ENCODE results near the gene RNLS. TPM values are rescaled to one million over a fixed set of nuclear protein-coding genes. Genes with fewer than 3 reads are reported as not detected.

The RNLS gene
- total RNA-seq, 1 donor, result 2.4 TPM

DNA sequence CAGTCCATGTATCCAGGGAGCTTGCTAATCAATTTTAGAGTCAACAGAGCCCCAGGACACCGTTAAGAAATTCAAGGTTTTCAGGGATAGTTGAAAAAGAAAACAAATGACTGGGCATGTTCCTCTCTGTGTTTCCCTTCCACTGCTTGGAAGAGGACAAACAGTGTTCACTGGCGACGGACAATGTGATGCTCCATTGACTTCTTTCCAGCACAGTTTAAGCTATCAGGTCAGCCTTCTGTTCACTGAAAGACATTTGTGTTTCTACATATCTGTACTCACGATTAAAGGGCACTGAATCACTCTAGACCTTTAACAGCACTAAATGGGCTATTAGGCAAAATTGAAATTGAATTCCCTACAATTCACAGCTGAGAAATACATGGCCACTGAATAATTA, 123.6 kb downstream of the RNLS start:
- Histone ChIP-seq H3K27me3 (ENCODE audit: insufficient read depth, low read length) (no peaks in the 10 kb centered on the region), H3K4me1 (ENCODE audit: insufficient read depth, low read length) (peaks cover 5% of the 10 kb centered on the region), H3K9me3 (ENCODE audit: low read depth, low read length) (no peaks in the 10 kb centered on the region), H3K4me3 (ENCODE audit: low read length) (no peak overlapping the region)

DNA sequence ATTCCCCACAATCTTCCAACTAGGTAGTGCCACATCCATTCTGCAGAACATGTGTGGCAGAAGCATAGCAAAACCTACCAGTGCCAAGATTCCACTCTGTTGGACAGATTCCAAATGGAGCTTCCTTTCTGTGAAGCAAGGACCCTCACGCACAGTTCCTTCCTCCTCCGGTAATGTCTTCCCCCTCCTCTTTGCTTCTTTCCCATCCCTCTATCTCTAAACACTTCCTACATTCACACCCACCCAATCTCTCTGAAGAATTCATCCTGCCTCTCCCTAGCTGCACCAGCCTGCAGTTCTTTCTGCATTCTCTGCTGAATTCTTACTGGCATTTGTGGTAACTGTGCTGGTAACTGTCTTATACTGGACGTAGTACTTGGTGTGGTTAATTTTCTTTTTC, 124.9 kb downstream of the RNLS start:
- Histone ChIP-seq H3K27me3 (ENCODE audit: insufficient read depth, low read length) (no peaks in the 10 kb centered on the region), H3K4me1 (ENCODE audit: insufficient read depth, low read length) (peaks cover 5% of the 10 kb centered on the region)

DNA sequence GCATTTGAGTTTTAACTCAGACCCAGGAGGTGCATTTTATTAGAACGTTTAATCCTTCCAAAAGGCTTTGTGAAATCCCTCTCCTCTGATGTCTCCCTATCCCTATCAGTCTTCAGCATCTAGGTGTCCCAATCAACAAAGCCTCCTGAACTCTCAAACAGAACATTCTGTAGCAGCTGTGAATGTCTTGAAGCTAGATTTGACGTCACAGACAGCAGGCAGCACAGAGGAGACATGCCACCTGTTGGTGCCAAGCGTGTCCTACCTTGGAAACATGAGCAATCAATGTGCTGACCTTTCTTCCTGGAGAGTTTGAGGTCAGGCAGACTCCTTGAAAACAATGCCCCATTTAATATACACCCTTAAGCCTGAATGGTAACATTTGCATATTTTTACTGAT, 125.5 kb downstream of the RNLS start:
- H3K4me3 ChIP-seq (ENCODE audit: low read length), result no peak overlapping the region
- no peaks in the 10 kb centered on the region for H3K9me3 ChIP-seq (ENCODE audit: low read depth, low read length)
- H3K4me1 ChIP-seq (ENCODE audit: insufficient read depth, low read length), result peaks cover 5% of the 10 kb centered on the region

More for the DNA sequence above, 124.9 kb downstream of the RNLS start:
- Histone ChIP-seq H3K9me3 (ENCODE audit: low read depth, low read length) (no peaks in the 10 kb centered on the region), H3K4me3 (ENCODE audit: low read length) (no peak overlapping the region)

GRCh38 chr10:88456730-88457129, 126.4 kb downstream of the RNLS start:
- peaks cover 5% of the 10 kb centered on the region for H3K4me1 ChIP-seq (ENCODE audit: insufficient read depth, low read length)
- no peak overlapping the region for H3K4me3 ChIP-seq (ENCODE audit: low read length)
- no peaks in the 10 kb centered on the region for H3K27me3 ChIP-seq (ENCODE audit: insufficient read depth, low read length)
- H3K9me3 ChIP-seq (ENCODE audit: low read depth, low read length), result no peaks in the 10 kb centered on the region

More for the DNA sequence above, 125.5 kb downstream of the RNLS start:
- H3K27me3 ChIP-seq (ENCODE audit: insufficient read depth, low read length), result no peaks in the 10 kb centered on the region

DNA sequence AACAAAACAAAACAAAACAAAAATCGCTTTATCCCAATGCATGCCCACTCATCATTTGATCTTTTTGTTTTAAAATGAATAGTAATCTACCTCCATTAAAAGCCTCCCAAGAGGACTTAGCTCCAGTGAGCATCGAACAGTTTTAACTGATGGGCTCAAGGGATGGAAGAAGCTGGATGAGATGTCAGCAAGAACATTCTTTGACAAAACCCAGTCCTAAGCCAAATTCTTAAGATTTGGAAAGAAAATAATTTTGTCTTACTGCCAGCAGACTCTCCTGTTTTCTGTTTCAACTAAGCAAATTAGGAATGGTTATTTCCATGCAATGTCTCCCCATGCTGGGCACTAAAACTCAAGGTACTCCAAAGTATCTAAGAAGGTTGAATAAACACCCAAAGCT, 127.3 kb downstream of the RNLS start:
- Histone ChIP-seq H3K4me1 (ENCODE audit: insufficient read depth, low read length) (peaks cover 5% of the 10 kb centered on the region), H3K27me3 (ENCODE audit: insufficient read depth, low read length) (no peaks in the 10 kb centered on the region), H3K4me3 (ENCODE audit: low read length) (no peak overlapping the region), H3K9me3 (ENCODE audit: low read depth, low read length) (no peaks in the 10 kb centered on the region)

GRCh38 chr10:88450201-88450600, 132.9 kb downstream of the RNLS start:
- H3K4me3 ChIP-seq (ENCODE audit: low read length), result no peak overlapping the region
- H3K4me1 ChIP-seq (ENCODE audit: insufficient read depth, low read length), result no peaks in the 10 kb centered on the region
- no peaks in the 10 kb centered on the region for H3K27me3 ChIP-seq (ENCODE audit: insufficient read depth, low read length)
- no peaks in the 10 kb centered on the region for H3K9me3 ChIP-seq (ENCODE audit: low read depth, low read length)

GRCh38 chr10:88442716-88443115, 140.4 kb downstream of the RNLS start:
- no peaks in the 10 kb centered on the region for H3K27me3 ChIP-seq (ENCODE audit: insufficient read depth, low read length)
- H3K9me3 ChIP-seq (ENCODE audit: low read depth, low read length), result no peaks in the 10 kb centered on the region
- no peak overlapping the region for H3K4me3 ChIP-seq (ENCODE audit: low read length)
- H3K4me1 ChIP-seq (ENCODE audit: insufficient read depth, low read length), result peaks cover 4% of the 10 kb centered on the region

DNA sequence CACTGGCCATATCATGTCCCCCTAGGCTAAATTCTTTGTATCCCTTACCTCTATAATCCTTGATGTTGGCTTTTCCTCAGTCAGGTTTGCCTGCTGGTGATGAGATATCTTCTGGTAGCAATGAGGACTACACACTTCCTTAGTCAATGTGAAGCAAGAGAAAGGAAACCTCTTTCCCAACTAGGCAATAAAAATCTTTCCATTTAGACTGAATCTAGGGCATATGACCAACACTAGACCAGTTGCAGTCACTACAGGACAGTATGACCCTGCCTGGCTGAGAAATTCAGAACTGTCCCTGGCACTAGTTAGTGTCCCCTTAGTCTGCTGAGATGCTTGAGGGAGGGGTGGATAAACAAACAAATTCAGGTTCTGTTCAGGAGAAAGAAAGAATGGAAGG, 142.6 kb downstream of the RNLS start:
- no peaks in the 10 kb centered on the region for H3K9me3 ChIP-seq (ENCODE audit: low read depth, low read length)
- H3K27me3 ChIP-seq (ENCODE audit: insufficient read depth, low read length), result no peaks in the 10 kb centered on the region
- no peak overlapping the region for H3K4me3 ChIP-seq (ENCODE audit: low read length)
- H3K4me1 ChIP-seq (ENCODE audit: insufficient read depth, low read length), result peaks cover 4% of the 10 kb centered on the region

- Histone ChIP-seq H3K9me3 (ENCODE audit: low read depth, low read length) (no peaks in the 10 kb centered on the region), H3K27me3 (ENCODE audit: insufficient read depth, low read length) (no peaks in the 10 kb centered on the region)
Observed at GRCh38 chr10:88439932-88440331, 143.2 kb downstream of the RNLS start.

GRCh38 chr10:88437411-88437810, 145.7 kb downstream of the RNLS start:
- Histone ChIP-seq H3K4me3 (ENCODE audit: low read length) (no peak overlapping the region), H3K27me3 (ENCODE audit: insufficient read depth, low read length) (no peaks in the 10 kb centered on the region), H3K9me3 (ENCODE audit: low read depth, low read length) (no peaks in the 10 kb centered on the region), H3K4me1 (ENCODE audit: insufficient read depth, low read length) (peaks cover under 1% of the 10 kb centered on the region)

More at GRCh38 chr10:88439932-88440331, 143.2 kb downstream of the RNLS start:
- Histone ChIP-seq H3K4me3 (ENCODE audit: low read length) (no peak overlapping the region), H3K4me1 (ENCODE audit: insufficient read depth, low read length) (peaks cover 4% of the 10 kb centered on the region)

- Histone ChIP-seq H3K4me3 (ENCODE audit: low read length) (no peak overlapping the region), H3K9me3 (ENCODE audit: low read depth, low read length) (no peaks in the 10 kb centered on the region), H3K27me3 (ENCODE audit: insufficient read depth, low read length) (no peaks in the 10 kb centered on the region), H3K4me1 (ENCODE audit: insufficient read depth, low read length) (no peaks in the 10 kb centered on the region)
Observed at GRCh38 chr10:88433565-88434186, 149.4 kb downstream of the RNLS start.

DNA sequence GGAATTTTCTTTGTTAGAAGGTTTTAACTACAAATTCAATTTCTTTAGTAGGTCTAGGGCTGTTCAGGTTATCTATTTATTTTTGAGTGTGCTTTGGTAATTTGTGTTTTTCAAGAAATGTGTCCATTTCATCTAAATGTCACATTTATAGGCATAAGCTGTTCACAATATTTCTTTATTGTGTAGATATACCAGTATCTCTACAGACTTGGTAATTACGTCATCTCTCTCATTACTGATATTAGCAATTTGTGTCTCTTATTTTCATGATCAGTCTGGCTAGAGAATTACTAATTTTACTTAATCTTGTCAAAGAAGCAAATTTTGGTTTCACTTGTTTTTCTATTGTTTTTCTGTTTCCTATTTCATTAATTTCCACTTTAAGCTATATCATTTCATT, 152.0 kb downstream of the RNLS start:
- no peaks in the 10 kb centered on the region for H3K9me3 ChIP-seq (ENCODE audit: low read depth, low read length)

DNA sequence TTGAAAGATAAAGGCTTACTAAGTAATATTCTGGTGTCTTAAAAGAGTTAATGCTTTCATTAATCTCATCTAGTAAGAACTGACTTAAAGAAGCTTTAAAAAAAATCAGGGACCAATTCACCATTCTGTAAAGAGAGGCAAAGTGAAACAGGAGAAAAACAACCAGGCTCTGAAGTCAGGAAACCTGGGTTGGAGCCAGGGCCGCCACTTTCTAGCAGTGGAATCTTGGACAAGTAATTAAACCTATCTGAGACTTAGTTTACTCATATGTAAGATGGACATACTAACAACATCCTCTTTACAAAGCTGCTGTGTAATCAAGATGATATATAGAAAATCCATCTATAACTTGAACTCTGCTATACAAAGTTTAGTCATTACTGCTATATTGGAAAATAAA, 154.1 kb downstream of the RNLS start:
- H3K4me1 ChIP-seq (ENCODE audit: insufficient read depth, low read length), result no peaks in the 10 kb centered on the region
- no peaks in the 10 kb centered on the region for H3K9me3 ChIP-seq (ENCODE audit: low read depth, low read length)
- H3K27me3 ChIP-seq (ENCODE audit: insufficient read depth, low read length), result no peaks in the 10 kb centered on the region
- no peak overlapping the region for H3K4me3 ChIP-seq (ENCODE audit: low read length)

More for the DNA sequence above, 152.0 kb downstream of the RNLS start:
- Histone ChIP-seq H3K4me3 (ENCODE audit: low read length) (no peak overlapping the region), H3K4me1 (ENCODE audit: insufficient read depth, low read length) (no peaks in the 10 kb centered on the region), H3K27me3 (ENCODE audit: insufficient read depth, low read length) (no peaks in the 10 kb centered on the region)

GRCh38 chr10:88428442-88428841, 154.7 kb downstream of the RNLS start:
- no peaks in the 10 kb centered on the region for H3K27me3 ChIP-seq (ENCODE audit: insufficient read depth, low read length)
- no peak overlapping the region for H3K4me3 ChIP-seq (ENCODE audit: low read length)
- H3K9me3 ChIP-seq (ENCODE audit: low read depth, low read length), result no peaks in the 10 kb centered on the region
- H3K4me1 ChIP-seq (ENCODE audit: insufficient read depth, low read length), result no peaks in the 10 kb centered on the region

GRCh38 chr10:88427024-88427423, 156.1 kb downstream of the RNLS start:
- Histone ChIP-seq H3K9me3 (ENCODE audit: low read depth, low read length) (no peaks in the 10 kb centered on the region), H3K27me3 (ENCODE audit: insufficient read depth, low read length) (no peaks in the 10 kb centered on the region), H3K4me1 (ENCODE audit: insufficient read depth, low read length) (no peaks in the 10 kb centered on the region), H3K4me3 (ENCODE audit: low read length) (no peak overlapping the region)

GRCh38 chr10:88424881-88425280, 158.2 kb downstream of the RNLS start:
- Histone ChIP-seq H3K4me1 (ENCODE audit: insufficient read depth, low read length) (no peaks in the 10 kb centered on the region), H3K27me3 (ENCODE audit: insufficient read depth, low read length) (no peaks in the 10 kb centered on the region), H3K9me3 (ENCODE audit: low read depth, low read length) (no peaks in the 10 kb centered on the region), H3K4me3 (ENCODE audit: low read length) (no peak overlapping the region)
